GM23338 (cell line): ENCODE measurements around the gene NINJ2. TPM values are rescaled to one million over a fixed set of nuclear protein-coding genes. Genes with fewer than 3 reads are reported as not detected.

Experiments
- ATAC-seq: fragments of 200-7000 bp; cut with Tn5 transposase; 3 replicates; pipeline ENCODE4 v1.9.1; 2020
- DNase-seq: peaks from one replicate; pipeline ENCODE4 v3.0.0-alpha.2; 2015; ENCODE audit warnings: low spot score
- H2AFZ ChIP-seq: fragments of 200-600 bp; sonication (generic); 2 replicates; pipeline ENCODE4 v1.8.0; 2016; ENCODE audit warnings: antibody characterized with exemption, mild to moderate bottlenecking, moderate library complexity
- H3F3A ChIP-seq: fragments of 200-600 bp; sonication (generic); replicated peaks from 2 replicates; pipeline ENCODE4 v1.8.0; 2017; ENCODE audit warnings: antibody characterized with exemption, mixed run types, low read depth
- H3K27ac ChIP-seq: fragments of 200-600 bp; sonication (generic); 2 replicates; pipeline ENCODE4 v1.6.1; 2016; ENCODE audit warnings: low read depth
- H3K27me3 ChIP-seq: fragments of 200-600 bp; sonication (generic); 2 replicates; pipeline ENCODE4 v1.8.0; 2016; ENCODE audit warnings: mild to moderate bottlenecking, mixed run types, moderate library complexity; ENCODE audit not compliant: insufficient read depth
- H3K36me3 ChIP-seq: fragments of 200-600 bp; sonication (generic); 2 replicates; pipeline ENCODE4 v1.8.0; 2016; ENCODE audit warnings: mild to moderate bottlenecking; ENCODE audit not compliant: insufficient read depth
- H3K4me1 ChIP-seq: fragments of 200-600 bp; sonication (generic); 2 replicates; pipeline ENCODE4 v1.8.0; 2016; ENCODE audit warnings: mild to moderate bottlenecking, moderate library complexity; ENCODE audit not compliant: insufficient read depth
- H3K4me2 ChIP-seq: fragments of 200-600 bp; sonication (generic); 2 replicates; pipeline ENCODE4 v1.7.1; 2017; ENCODE audit warnings: mixed run types
- H3K4me3 ChIP-seq: fragments of 200-600 bp; sonication (generic); 2 replicates; pipeline ENCODE4 v1.6.1; 2016; ENCODE audit warnings: mixed run types
- H3K79me2 ChIP-seq: fragments of 200-600 bp; sonication (generic); replicated peaks from 2 replicates; pipeline ENCODE4 v1.8.0; 2017; ENCODE audit warnings: mild to moderate bottlenecking; ENCODE audit not compliant: insufficient read depth
- H3K9me2 ChIP-seq: fragments of 200-600 bp; sonication (generic); 2 replicates; pipeline ENCODE4 v1.8.0; 2017; ENCODE audit not compliant: insufficient read depth
- H4K20me1 ChIP-seq: fragments of 200-600 bp; sonication (generic); replicated peaks from 2 replicates; pipeline ENCODE4 v1.8.0; 2017; ENCODE audit warnings: mild to moderate bottlenecking; ENCODE audit not compliant: insufficient read depth
- H3K27ac Mint-ChIP-seq: 2 replicates; pipeline ENCODE4 v1.8.0; 2020; ENCODE audit warnings: inconsistent platforms, mild to moderate bottlenecking, moderate library complexity, mixed read lengths
- H3K27me3 Mint-ChIP-seq: 3 replicates; pipeline ENCODE4 v1.8.0; 2022; ENCODE audit warnings: low read depth, mild to moderate bottlenecking, moderate library complexity, mixed read lengths, inconsistent platforms; ENCODE audit not compliant: insufficient read depth, poor library complexity
- H3K36me3 Mint-ChIP-seq: 3 replicates; pipeline ENCODE4 v1.8.0; 2021; ENCODE audit warnings: low read depth, mild to moderate bottlenecking, inconsistent platforms, moderate library complexity, mixed read lengths
- H3K4me1 Mint-ChIP-seq: 3 replicates; pipeline ENCODE4 v1.8.0; 2020; ENCODE audit warnings: mild to moderate bottlenecking, inconsistent platforms, mixed read lengths
- H3K4me3 Mint-ChIP-seq: 3 replicates; pipeline ENCODE4 v1.8.0; 2021; ENCODE audit warnings: moderate library complexity, mild to moderate bottlenecking, inconsistent platforms, mixed read lengths
- H3K9me3 Mint-ChIP-seq: 3 replicates; pipeline ENCODE4 v1.8.0; 2020; ENCODE audit warnings: moderate library complexity, mild to moderate bottlenecking, inconsistent platforms, mixed read lengths
- JUNB ChIP-seq: IDR thresholded peaks from one replicate; pipeline ENCODE4 v1.6.1; 2016; ENCODE audit warnings: antibody characterized with exemption; ENCODE audit not compliant: unreplicated experiment
- NANOG ChIP-seq: IDR thresholded peaks from 2 replicates; pipeline ENCODE4 v1.6.1; 2016; ENCODE audit warnings: antibody characterized with exemption, borderline replicate concordance
- ZNF114 ChIP-seq: fragments of 250-450 bp; sonication (Bioruptor Pico); IDR thresholded peaks from 2 replicates; pipeline ENCODE4 v1.5.0; 2020; ENCODE audit warnings: mild to moderate bottlenecking, moderate library complexity
- polyA plus RNA-seq: library from polyadenylated mRNA; unstranded; fragments of >200 nt; fragmentation: Nextera tagmentation; extraction: Ambion mirVana; gene quantifications from 2 replicates; pipeline ENCODE4 v1.2.1, GENCODE V29; 2016
- total RNA-seq: library from RNA; depleted of rRNA; stranded (reverse); fragments of >200 nt; shearing (Covaris generic); gene quantifications from 2 replicates; pipeline ENCODE4 v1.2.3, GENCODE V29; 2014
- TF ChIP-seq, protein P1 (sequence below), 2 experiments: fragments of 200-600 bp in 1 of 2; sonication (generic) in 1 of 2; conservative IDR thresholded peaks; 2 replicates each; pipeline versions ENCODE4 v1.5.1 to v1.6.1; 2016 to 2017; ENCODE audit warnings: antibody characterized with exemption in 2 of 2, low read depth in 2 of 2, mild to moderate bottlenecking in 2 of 2, moderate library complexity in 1 of 2
- TF ChIP-seq, protein P2 (sequence below): fragments of 250-450 bp; sonication (Bioruptor Pico); IDR thresholded peaks from 2 replicates; pipeline ENCODE4 v1.5.0; 2020; ENCODE audit warnings: mild to moderate bottlenecking, moderate library complexity
- TF ChIP-seq, protein P3 (sequence below): IDR thresholded peaks from one replicate; pipeline ENCODE4 v1.6.1; 2018; ENCODE audit warnings: antibody characterized with exemption; ENCODE audit not compliant: unreplicated experiment

Gene NINJ2
- total and polyA plus RNA-seq, 2 experiments from 2014 or later, result 0.94 to 2.6 TPM

DNA sequence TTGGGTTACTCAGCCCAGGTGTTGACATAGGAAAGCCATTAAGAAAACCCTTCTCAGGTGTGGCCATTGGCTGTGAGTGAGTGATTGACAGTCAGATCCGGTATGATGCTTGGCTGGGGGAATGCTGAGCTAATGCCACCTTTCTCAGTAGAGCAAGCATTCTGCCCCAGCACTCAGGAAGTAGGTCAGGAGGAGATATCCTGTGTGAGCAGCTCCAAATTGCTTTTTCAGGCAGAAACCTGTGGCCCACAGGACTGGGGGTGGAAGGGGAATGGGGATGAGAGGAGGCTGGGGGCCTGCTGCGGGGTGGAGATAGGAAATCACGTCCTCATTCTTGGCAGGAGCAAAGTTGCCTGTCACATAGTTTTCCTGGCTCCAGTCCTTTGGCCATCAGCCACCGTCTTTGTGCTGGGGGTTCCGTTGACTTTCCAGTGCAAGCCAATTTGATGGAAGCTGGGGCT lies 55.7 kb downstream of the NINJ2 start:
- peaks cover 2% of the 10 kb centered on the region for H3K27me3 Mint-ChIP-seq
- no peak overlapping the region for H3K27ac Mint-ChIP-seq
- no peak for TF ChIP-seq NANOG
- TF ChIP-seq, protein P1, sequence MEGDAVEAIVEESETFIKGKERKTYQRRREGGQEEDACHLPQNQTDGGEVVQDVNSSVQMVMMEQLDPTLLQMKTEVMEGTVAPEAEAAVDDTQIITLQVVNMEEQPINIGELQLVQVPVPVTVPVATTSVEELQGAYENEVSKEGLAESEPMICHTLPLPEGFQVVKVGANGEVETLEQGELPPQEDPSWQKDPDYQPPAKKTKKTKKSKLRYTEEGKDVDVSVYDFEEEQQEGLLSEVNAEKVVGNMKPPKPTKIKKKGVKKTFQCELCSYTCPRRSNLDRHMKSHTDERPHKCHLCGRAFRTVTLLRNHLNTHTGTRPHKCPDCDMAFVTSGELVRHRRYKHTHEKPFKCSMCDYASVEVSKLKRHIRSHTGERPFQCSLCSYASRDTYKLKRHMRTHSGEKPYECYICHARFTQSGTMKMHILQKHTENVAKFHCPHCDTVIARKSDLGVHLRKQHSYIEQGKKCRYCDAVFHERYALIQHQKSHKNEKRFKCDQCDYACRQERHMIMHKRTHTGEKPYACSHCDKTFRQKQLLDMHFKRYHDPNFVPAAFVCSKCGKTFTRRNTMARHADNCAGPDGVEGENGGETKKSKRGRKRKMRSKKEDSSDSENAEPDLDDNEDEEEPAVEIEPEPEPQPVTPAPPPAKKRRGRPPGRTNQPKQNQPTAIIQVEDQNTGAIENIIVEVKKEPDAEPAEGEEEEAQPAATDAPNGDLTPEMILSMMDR (conservative IDR thresholded peaks at IDR 0.05; ENCODE audit: low read depth in 2 of 2), result no peak
- TF ChIP-seq, protein P2, sequence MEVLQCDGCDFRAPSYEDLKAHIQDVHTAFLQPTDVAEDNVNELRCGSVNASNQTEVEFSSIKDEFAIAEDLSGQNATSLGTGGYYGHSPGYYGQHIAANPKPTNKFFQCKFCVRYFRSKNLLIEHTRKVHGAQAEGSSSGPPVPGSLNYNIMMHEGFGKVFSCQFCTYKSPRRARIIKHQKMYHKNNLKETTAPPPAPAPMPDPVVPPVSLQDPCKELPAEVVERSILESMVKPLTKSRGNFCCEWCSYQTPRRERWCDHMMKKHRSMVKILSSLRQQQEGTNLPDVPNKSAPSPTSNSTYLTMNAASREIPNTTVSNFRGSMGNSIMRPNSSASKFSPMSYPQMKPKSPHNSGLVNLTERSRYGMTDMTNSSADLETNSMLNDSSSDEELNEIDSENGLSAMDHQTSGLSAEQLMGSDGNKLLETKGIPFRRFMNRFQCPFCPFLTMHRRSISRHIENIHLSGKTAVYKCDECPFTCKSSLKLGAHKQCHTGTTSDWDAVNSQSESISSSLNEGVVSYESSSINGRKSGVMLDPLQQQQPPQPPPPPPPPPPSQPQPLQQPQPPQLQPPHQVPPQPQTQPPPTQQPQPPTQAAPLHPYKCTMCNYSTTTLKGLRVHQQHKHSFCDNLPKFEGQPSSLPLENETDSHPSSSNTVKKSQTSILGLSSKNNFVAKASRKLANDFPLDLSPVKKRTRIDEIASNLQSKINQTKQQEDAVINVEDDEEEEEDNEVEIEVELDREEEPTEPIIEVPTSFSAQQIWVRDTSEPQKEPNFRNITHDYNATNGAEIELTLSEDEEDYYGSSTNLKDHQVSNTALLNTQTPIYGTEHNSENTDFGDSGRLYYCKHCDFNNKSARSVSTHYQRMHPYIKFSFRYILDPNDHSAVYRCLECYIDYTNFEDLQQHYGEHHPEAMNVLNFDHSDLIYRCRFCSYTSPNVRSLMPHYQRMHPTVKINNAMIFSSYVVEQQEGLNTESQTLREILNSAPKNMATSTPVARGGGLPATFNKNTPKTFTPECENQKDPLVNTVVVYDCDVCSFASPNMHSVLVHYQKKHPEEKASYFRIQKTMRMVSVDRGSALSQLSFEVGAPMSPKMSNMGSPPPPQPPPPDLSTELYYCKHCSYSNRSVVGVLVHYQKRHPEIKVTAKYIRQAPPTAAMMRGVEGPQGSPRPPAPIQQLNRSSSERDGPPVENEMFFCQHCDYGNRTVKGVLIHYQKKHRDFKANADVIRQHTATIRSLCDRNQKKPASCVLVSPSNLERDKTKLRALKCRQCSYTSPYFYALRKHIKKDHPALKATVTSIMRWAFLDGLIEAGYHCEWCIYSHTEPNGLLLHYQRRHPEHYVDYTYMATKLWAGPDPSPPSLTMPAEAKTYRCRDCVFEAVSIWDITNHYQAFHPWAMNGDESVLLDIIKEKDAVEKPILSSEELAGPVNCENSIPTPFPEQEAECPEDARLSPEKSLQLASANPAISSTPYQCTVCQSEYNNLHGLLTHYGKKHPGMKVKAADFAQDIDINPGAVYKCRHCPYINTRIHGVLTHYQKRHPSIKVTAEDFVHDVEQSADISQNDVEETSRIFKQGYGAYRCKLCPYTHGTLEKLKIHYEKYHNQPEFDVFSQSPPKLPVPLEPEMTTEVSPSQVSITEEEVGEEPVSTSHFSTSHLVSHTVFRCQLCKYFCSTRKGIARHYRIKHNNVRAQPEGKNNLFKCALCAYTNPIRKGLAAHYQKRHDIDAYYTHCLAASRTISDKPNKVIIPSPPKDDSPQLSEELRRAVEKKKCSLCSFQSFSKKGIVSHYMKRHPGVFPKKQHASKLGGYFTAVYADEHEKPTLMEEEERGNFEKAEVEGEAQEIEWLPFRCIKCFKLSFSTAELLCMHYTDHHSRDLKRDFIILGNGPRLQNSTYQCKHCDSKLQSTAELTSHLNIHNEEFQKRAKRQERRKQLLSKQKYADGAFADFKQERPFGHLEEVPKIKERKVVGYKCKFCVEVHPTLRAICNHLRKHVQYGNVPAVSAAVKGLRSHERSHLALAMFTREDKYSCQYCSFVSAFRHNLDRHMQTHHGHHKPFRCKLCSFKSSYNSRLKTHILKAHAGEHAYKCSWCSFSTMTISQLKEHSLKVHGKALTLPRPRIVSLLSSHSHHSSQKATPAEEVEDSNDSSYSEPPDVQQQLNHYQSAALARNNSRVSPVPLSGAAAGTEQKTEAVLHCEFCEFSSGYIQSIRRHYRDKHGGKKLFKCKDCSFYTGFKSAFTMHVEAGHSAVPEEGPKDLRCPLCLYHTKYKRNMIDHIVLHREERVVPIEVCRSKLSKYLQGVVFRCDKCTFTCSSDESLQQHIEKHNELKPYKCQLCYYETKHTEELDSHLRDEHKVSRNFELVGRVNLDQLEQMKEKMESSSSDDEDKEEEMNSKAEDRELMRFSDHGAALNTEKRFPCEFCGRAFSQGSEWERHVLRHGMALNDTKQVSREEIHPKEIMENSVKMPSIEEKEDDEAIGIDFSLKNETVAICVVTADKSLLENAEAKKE (CRISPR knock-in tag), result no peak
- no peak for TF ChIP-seq ZNF114
- TF ChIP-seq JUNB, result no peak
- TF ChIP-seq, protein P3, sequence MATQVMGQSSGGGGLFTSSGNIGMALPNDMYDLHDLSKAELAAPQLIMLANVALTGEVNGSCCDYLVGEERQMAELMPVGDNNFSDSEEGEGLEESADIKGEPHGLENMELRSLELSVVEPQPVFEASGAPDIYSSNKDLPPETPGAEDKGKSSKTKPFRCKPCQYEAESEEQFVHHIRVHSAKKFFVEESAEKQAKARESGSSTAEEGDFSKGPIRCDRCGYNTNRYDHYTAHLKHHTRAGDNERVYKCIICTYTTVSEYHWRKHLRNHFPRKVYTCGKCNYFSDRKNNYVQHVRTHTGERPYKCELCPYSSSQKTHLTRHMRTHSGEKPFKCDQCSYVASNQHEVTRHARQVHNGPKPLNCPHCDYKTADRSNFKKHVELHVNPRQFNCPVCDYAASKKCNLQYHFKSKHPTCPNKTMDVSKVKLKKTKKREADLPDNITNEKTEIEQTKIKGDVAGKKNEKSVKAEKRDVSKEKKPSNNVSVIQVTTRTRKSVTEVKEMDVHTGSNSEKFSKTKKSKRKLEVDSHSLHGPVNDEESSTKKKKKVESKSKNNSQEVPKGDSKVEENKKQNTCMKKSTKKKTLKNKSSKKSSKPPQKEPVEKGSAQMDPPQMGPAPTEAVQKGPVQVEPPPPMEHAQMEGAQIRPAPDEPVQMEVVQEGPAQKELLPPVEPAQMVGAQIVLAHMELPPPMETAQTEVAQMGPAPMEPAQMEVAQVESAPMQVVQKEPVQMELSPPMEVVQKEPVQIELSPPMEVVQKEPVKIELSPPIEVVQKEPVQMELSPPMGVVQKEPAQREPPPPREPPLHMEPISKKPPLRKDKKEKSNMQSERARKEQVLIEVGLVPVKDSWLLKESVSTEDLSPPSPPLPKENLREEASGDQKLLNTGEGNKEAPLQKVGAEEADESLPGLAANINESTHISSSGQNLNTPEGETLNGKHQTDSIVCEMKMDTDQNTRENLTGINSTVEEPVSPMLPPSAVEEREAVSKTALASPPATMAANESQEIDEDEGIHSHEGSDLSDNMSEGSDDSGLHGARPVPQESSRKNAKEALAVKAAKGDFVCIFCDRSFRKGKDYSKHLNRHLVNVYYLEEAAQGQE, result no peak
- no peaks in the 10 kb centered on the region for H3K9me2 ChIP-seq
- 0 out of 2 replicates have a peak overlapping the region, but pooled peaks have one; percentile 39 for H2AFZ ChIP-seq
- H3K4me3 Mint-ChIP-seq, result no peak overlapping the region
- no peaks in the 10 kb centered on the region for H3K27me3 ChIP-seq
- no peak overlapping the region for H3K4me2 ChIP-seq
- DNase-seq (peak; percentile 33), ATAC-seq (peak; percentile 64)
- no peaks in the 10 kb centered on the region for H4K20me1 ChIP-seq
- no peaks in the 10 kb centered on the region for H3K79me2 ChIP-seq
- H3K4me1 ChIP-seq, result no peaks in the 10 kb centered on the region
- H3K9me3 Mint-ChIP-seq, result no peaks in the 10 kb centered on the region
- no peaks in the 10 kb centered on the region for H3K36me3 ChIP-seq
- H3K36me3 Mint-ChIP-seq, result no peaks in the 10 kb centered on the region
- no peak overlapping the region for H3K4me3 ChIP-seq
- H3K27ac ChIP-seq, result no peak overlapping the region
- H3K4me1 Mint-ChIP-seq, result peaks cover 8% of the 10 kb centered on the region
- no peaks in the 10 kb centered on the region for H3F3A ChIP-seq
